NT2/D1 (cell line): ENCODE data around the gene TRIM67.
"Not testable (repeated sequence)": the region's sequence is repeated elsewhere in the genome, so short reads cannot be mapped to it uniquely, and the experiment has no call there.

ENCODE experiments used
- DNase-seq: peaks from one replicate; pipeline ENCODE4 v3.0.0-alpha.2; 2011; ENCODE audit warnings: low read depth, low spot score
- H3K27me3 ChIP-seq: 2 replicates; pipeline ENCODE4 v1.6.0; 2011; ENCODE audit warnings: mild to moderate bottlenecking; ENCODE audit not compliant: insufficient read length, insufficient read depth
- H3K36me3 ChIP-seq: 2 replicates; pipeline ENCODE4 v1.6.1; 2011; ENCODE audit warnings: mild to moderate bottlenecking, low read length, mixed read lengths; ENCODE audit not compliant: insufficient read depth, insufficient read length
- H3K4me1 ChIP-seq: 2 replicates; pipeline ENCODE4 v1.5.1; 2011; ENCODE audit not compliant: insufficient read depth, insufficient read length
- H3K4me3 ChIP-seq: 2 replicates; pipeline ENCODE4 v1.5.1; 2011; ENCODE audit warnings: low read depth; ENCODE audit not compliant: insufficient read length
- H3K9ac ChIP-seq: 2 replicates; pipeline ENCODE4 v1.6.0; 2011; ENCODE audit warnings: low read depth; ENCODE audit not compliant: insufficient read length
- H3K9me3 ChIP-seq: 2 replicates; pipeline ENCODE4 v1.5.1; 2011; ENCODE audit warnings: mild to moderate bottlenecking, low read length; ENCODE audit not compliant: insufficient read depth
- SUZ12 ChIP-seq: IDR thresholded peaks from 2 replicates; pipeline ENCODE4 v1.6.1; 2011; ENCODE audit not compliant: insufficient read length, insufficient read depth; ENCODE audit errors: extremely low read depth
- YY1 ChIP-seq: IDR thresholded peaks from 2 replicates; pipeline ENCODE4 v1.6.1; 2011; ENCODE audit not compliant: insufficient read length, insufficient read depth
- ZNF274 ChIP-seq: IDR thresholded peaks from 2 replicates; pipeline ENCODE4 v1.6.1; 2011; ENCODE audit warnings: mild to moderate bottlenecking, low read depth, low read length

TRIM67 gene

GRCh38 chr1:231161667-231162296 lies at the start of gene TRIM67:
Gene TRIM67, plus strand, starts transcription at chr1:231162058. Its CDS starts 912 bp downstream, at chr1:231162970.
- peak within 1 kb of the TSS; percentile 37 for H3K9ac ChIP-seq
- peak within 1 kb of the TSS; percentile 50 for H3K4me3 ChIP-seq
- H3K36me3 ChIP-seq = no peaks in the 10 kb centered on the region
- peaks cover 6% of the 10 kb centered on the region for H3K4me1 ChIP-seq
- H3K9me3 ChIP-seq = no peaks in the 10 kb centered on the region; the same call in 1 of the 2 replicates
- no peak for TF ChIP-seq ZNF274
- no peak for TF ChIP-seq YY1
- TF ChIP-seq SUZ12 = no peak
- no peak for DNase-seq
- H3K27me3 ChIP-seq = peaks cover 85% of the 10 kb centered on the region

- H3K27me3 ChIP-seq = no peaks in the 10 kb centered on the region
- no peak overlapping the region for H3K9ac ChIP-seq
- TF ChIP-seq ZNF274 = no peak
- no peak for TF ChIP-seq YY1
- TF ChIP-seq SUZ12 = no peak
- H3K4me1 ChIP-seq = no peaks in the 10 kb centered on the region
- DNase-seq = no peak
- no peaks in the 10 kb centered on the region for H3K36me3 ChIP-seq
- H3K4me3 ChIP-seq = no peak overlapping the region
- H3K9me3 ChIP-seq = no peaks in the 10 kb centered on the region
These were observed 45.1 kb upstream of the TRIM67 start for GRCh38 chr1:231116738-231117137.

- H3K4me3 ChIP-seq = no peak overlapping the region
- no peaks in the 10 kb centered on the region for H3K4me1 ChIP-seq
- DNase-seq = no peak
- no peak overlapping the region for H3K9ac ChIP-seq
- no peaks in the 10 kb centered on the region for H3K9me3 ChIP-seq
- no peaks in the 10 kb centered on the region for H3K27me3 ChIP-seq
- no peaks in the 10 kb centered on the region for H3K36me3 ChIP-seq
- TF ChIP-seq SUZ12 (no peak), ZNF274 (no peak), YY1 (no peak)
These were observed 43.0 kb upstream of the TRIM67 start for GRCh38 chr1:231118704-231119453.

- Histone ChIP-seq H3K9me3 (no peaks in the 10 kb centered on the region), H3K27me3 (no peaks in the 10 kb centered on the region), H3K4me1 (no peaks in the 10 kb centered on the region), H3K4me3 (no peak overlapping the region), H3K36me3 (no peaks in the 10 kb centered on the region), H3K9ac (no peak overlapping the region)
- DNase-seq = no peak
- TF ChIP-seq YY1 = no peak
- no peak for TF ChIP-seq SUZ12
- no peak for TF ChIP-seq ZNF274
These were observed 40.3 kb upstream of the TRIM67 start for GRCh38 chr1:231121533-231121932.

GRCh38 chr1:231122143-231122542 lies 39.7 kb upstream of the TRIM67 start:
- H3K9ac ChIP-seq = no peak overlapping the region
- H3K4me3 ChIP-seq = no peak overlapping the region
- H3K4me1 ChIP-seq = no peaks in the 10 kb centered on the region
- H3K27me3 ChIP-seq = no peaks in the 10 kb centered on the region
- no peak for DNase-seq
- H3K9me3 ChIP-seq = no peaks in the 10 kb centered on the region
- H3K36me3 ChIP-seq = no peaks in the 10 kb centered on the region
- TF ChIP-seq SUZ12 (no peak), YY1 (no peak), ZNF274 (no peak)

- H3K36me3 ChIP-seq = no peaks in the 10 kb centered on the region
- no peaks in the 10 kb centered on the region for H3K27me3 ChIP-seq
- DNase-seq = no peak
- TF ChIP-seq YY1 = no peak
- TF ChIP-seq SUZ12 = no peak
- TF ChIP-seq ZNF274 = no peak
- H3K4me1 ChIP-seq = no peaks in the 10 kb centered on the region
- no peaks in the 10 kb centered on the region; the same call in 1 of the 2 replicates for H3K9me3 ChIP-seq
- no peak overlapping the region for H3K9ac ChIP-seq
- H3K4me3 ChIP-seq = no peak overlapping the region
These were observed 37.1 kb upstream of the TRIM67 start for GRCh38 chr1:231124746-231125145.

- no peaks in the 10 kb centered on the region; the same call in 1 of the 2 replicates for H3K9me3 ChIP-seq
- no peak overlapping the region for H3K9ac ChIP-seq
- no peaks in the 10 kb centered on the region for H3K36me3 ChIP-seq
- no peak overlapping the region for H3K4me3 ChIP-seq
- H3K27me3 ChIP-seq = no peaks in the 10 kb centered on the region
- no peak for DNase-seq
- TF ChIP-seq SUZ12 (no peak), YY1 (no peak), ZNF274 (no peak)
- H3K4me1 ChIP-seq = no peaks in the 10 kb centered on the region
These were observed 35.8 kb upstream of the TRIM67 start for GRCh38 chr1:231125972-231126580.

GRCh38 chr1:231127106-231127505 lies 34.8 kb upstream of the TRIM67 start:
- not testable (repeated sequence) for DNase-seq, H3K4me3 ChIP-seq, H3K4me1 ChIP-seq, H3K27me3 ChIP-seq, H3K9ac ChIP-seq, H3K36me3 ChIP-seq, H3K9me3 ChIP-seq

- not testable (repeated sequence) for DNase-seq, H3K9ac ChIP-seq, H3K4me3 ChIP-seq, H3K36me3 ChIP-seq, H3K4me1 ChIP-seq, H3K27me3 ChIP-seq, H3K9me3 ChIP-seq
These were observed 33.4 kb upstream of the TRIM67 start for GRCh38 chr1:231128471-231128870.
